HG03066 (cell line): ENCODE results near the gene STXBP6.

Experiments used
- ATAC-seq: cut with Tn5 transposase; IDR thresholded peaks from one replicate; pipeline ENCODE4 v1.9.1; 2021; ENCODE audit warnings: low read depth; ENCODE audit not compliant: unreplicated experiment

Gene STXBP6

DNA sequence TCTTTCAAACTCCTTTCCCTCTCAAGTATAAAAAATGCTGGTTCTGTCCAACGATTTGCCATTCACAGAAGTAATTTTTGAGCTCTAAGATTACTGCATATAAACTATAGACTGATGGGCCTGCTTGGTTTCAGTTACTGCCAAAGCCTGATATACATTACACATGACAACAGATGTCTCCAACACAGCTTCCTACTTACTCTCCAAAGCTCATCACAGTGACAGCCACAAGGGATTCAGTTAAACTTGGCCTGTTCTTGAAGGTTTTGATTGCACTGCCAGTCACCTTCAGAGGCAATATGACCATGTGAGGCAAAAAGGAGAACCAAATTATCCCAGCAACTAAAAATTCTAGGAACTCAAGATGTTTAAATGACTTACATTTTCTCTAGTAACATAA lies 30.1 kb downstream of the STXBP6 start:
- ATAC-seq = no peak

DNA sequence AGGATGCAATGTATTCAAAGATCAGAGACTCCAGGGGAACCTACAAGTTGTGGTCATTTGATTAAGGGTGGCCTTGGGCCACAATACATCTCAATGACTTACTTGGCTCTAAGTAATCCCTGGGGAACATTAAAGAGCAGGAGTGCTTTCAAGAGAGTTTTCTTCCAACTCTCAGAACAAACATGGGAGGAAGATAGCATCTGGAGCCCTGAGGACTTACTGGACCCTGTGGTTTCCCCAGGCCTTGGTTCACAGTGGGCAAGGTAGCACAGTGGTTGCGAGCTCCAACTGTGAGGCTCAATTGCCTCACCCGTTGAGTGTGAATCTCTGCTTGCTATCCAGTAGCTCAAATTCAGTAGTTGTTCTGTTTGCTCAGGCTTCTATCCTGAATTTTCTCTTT lies 32.4 kb downstream of the STXBP6 start:
- ATAC-seq = no peak

DNA sequence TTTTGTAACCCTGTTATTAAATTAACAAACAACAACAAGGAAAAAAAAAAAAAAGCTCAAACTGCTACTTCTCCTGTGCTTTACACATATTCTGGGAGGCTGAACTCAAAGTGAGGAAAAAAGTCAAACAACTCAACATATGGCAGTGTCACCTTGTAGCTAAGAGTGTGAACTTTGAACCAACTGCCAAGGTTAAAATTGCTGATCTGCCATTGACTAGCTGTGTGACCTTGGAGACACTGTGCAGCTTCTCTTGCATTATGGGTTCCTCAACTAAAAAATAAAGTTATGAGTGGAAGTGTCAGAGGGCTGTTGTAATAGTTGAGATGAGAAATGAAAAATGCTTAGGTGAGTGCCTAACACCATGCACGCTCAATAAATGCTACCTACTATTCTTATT lies 34.2 kb downstream of the STXBP6 start:
- no peak for ATAC-seq

DNA sequence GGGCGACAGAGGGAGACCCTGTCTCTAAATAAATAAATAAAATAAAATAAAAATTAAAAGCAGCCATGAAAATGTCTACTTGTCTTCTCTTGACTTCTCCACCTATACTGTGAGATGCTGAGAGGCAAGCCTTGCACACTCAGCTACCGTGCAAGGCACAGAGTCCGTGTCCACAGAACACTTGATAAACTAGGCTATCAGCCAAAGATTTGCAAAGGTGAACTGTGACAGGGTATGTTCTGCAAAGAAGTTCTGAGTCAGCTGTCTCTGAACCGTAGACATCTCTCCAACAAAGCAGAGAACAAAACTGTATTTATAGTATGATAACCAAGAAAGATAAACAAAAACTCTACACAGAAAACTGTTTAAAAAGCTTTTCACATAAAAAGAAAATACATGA lies 35.5 kb downstream of the STXBP6 start:
- no peak for ATAC-seq

DNA sequence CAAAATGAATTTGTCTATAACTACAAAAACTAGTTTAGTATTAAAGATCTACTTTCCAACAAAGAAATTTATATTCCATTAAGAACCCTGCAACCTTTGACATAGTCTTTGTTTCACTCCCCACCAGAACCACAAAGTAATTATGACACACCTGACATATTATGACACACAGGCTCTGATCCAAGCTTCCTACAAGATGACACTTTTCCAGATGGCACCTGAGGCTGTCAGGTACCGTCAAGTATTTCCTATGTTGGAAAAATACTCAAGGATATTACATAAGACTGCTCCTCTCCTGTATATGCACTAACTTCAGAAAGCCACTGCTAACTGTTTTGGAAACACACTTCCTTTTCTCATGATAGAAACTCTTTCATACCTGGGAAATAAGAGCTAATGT lies 38.9 kb downstream of the STXBP6 start:
- ATAC-seq = no peak

DNA sequence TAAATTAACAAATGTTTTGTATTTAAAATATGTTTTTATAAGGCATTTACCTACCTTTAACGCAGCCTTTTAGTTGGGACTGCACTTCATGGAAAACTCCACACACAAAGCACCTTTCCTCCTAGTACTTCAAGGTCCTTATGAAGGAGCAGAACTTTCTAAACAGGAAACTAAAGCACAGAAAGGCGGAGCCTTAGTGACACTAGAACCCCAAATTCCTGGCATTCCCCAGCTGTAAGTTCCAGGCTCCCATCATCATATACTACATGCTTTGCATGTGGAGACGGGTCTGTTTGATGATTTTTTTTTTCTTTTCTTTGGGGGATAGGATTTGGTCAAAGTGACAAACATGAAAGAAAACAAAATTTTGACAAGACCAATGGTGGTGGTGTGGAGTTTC lies 39.5 kb downstream of the STXBP6 start:
- no peak for ATAC-seq

DNA sequence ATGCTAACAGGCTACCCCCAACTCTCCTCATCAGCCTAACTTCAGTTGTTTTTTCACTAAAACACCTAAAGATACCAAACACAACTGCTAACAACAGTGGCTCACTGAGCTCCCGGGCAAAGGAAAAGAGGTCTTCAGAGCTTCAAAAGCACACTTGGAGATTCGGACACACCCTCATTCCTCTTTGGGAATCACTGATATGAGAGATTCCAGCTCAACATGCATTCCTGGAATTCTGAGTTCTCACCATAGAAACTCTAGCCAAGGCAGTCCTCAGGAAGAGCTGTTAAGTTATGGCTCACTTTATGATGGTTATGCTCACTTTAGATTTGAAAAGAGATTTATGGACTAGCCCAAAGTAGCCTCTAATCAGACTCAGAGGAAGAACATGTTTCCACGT lies 40.1 kb downstream of the STXBP6 start:
- no peak for ATAC-seq

DNA sequence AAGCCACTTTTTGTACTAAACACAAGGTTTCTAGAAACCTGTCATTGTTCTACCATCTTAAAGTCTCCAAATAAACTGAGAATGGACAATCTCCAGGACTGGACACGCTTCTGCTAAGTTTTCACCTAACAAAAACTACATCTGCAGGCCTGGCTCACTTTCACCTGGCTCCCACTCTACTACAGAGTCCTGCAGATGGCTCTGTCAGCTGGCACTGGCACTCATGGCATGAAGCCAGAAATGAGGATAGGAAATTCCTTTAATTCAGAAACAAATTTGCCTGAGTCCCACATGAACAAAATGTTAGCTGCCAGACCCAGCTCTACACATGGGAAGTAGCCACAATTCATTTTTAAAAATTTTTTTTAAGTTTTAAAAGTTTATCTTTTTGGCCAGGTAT lies 42.1 kb downstream of the STXBP6 start:
- no peak for ATAC-seq

DNA sequence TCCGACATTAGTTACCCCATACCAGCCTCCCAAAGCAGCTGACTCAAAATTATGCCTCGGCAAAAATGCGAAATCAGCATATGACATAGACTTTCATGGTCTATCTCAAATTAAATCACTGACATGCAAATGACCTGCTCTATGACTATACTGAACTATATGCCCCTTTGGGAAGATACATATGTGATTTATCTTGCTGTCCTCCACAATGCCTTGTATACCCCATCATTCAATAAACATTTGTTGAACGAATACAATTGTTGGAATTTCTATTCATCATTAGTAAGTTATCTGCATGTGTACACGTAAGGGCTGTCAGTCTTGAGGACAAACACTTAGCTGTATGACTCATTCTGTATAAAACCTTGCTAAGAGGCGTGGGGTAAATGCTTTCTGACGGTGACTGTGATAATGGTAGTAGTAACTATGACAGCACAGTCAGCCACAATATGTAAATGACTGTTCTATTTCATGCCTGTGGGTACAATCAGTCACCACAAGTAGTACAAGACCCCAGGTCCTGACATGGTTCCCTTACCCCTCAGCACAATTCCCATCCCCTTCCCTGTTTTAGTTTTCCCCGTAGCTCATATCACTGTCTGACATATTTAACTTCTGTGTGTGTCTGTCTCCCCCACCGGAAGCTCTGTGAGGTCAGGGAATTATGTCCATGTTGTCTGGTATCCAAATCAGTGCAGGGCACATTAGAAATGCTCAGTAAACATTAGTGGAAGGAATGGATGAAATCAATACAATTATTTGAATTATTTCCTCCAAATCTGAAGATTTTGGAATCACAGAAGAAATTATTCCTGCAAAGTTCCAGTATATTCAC lies 42.8 kb downstream of the STXBP6 start:
- ATAC-seq = no peak

DNA sequence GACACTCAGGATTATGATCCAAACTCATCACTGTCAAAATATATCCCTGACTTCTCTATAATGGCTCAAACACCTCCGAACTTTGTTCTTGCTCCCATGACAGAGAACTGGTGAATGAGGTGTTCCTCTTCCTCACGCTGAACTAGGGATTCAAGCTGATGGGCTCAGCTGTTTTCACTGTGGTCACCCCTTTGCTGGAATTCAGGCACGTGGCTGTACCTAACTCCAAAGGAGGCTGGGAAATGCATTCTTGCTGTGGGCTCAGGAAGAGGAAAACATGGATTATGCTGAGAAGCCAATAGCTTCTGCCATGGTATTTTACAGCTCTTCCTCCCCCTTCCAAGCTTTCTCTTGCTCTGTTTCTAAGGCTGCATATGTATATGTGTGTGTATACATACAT lies 43.9 kb downstream of the STXBP6 start:
- no peak for ATAC-seq

DNA sequence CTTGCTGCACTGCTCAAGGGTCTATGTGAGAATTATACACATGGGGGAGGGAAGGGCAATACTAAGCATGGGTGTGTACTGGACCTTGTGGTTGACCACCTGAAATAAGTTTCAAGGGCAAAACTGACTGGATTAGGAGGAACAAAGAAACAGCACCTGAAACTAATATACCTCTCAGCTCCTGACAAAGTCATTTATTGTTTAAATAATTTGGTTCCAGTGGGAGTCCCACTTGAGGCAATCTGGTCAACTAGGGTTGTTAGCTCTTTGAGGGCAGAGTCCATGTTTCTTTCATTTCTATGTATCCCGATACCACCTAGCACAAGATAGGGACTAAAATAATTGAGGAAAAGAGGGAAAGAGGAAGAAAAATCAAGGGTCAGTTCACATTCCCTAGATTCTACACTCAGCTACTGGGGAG lies 45.5 kb downstream of the STXBP6 start:
- ATAC-seq = no peak

DNA sequence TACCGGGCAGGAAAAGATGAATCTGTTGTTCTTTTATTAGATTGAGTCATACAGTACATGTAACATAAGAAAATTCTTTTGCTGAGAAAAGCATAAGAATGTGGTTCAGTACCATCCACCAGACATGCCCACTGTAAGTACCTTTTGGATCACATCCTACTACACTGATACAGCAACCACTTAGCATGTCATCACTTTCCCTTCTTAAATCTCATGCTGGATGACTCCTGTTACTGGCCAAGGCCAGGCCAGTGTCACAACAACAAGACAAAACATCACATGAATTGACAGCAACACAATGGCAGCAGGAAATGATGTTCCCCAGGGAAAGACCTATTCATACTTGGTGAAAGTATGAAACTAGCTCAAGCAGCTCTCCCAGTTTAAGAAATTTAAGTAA lies 46.4 kb downstream of the STXBP6 start:
- no peak for ATAC-seq

DNA sequence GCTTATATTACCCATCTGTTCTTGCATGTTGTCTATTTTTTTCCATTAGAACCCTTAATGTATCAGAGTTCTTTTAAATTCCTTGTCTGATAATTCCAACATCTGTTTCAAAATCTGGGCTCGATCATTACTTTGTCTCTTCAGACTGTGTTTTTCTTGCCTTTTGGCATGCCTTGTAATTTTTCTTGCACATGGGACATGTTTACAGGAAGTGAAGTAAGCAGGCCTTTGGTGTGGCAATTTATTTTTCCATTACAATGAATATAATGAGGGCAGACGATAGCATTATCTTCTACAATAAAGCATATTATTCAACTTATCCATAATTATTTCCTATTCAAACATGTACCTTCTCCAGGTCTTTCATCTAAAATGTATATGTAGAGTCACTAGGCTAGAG lies 48.3 kb downstream of the STXBP6 start:
- no peak for ATAC-seq

DNA sequence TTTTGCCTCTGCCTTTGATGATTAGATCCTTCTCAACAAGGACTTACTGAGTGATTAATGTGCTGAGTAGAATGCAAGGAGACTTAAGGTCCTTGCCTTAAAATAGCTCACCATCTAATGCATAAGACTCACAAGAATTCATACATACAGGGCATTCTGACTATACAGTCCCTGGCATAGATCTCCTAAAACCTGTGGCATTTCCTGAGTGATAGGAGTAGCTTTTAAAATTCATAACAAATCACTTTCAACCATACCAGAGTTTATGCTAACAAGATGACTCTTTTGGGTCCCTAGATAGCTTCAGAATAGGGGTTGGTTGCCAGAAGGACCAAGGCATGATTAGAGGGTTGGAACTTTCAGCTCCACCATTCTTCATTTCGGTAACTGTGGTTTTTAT lies 48.8 kb downstream of the STXBP6 start:
- no peak for ATAC-seq

DNA sequence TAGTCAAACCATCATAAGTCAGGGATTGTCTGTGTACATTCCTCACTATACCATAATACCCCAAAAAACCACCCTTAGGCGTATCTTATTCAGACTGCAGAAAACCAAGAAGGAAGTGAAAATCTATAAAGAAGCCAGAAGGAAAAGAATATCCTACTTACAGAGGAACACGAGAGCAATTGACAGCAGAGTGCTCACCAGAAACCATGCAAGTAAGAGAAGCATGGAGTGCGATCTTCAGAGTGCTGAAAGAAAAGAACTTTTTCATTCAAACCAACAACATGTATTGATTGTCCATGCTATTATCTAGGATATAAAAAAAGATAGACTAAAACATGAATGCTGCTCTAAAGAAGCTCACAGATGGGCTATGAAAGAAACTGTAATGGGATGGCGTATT lies 50.8 kb downstream of the STXBP6 start:
- ATAC-seq = no peak

DNA sequence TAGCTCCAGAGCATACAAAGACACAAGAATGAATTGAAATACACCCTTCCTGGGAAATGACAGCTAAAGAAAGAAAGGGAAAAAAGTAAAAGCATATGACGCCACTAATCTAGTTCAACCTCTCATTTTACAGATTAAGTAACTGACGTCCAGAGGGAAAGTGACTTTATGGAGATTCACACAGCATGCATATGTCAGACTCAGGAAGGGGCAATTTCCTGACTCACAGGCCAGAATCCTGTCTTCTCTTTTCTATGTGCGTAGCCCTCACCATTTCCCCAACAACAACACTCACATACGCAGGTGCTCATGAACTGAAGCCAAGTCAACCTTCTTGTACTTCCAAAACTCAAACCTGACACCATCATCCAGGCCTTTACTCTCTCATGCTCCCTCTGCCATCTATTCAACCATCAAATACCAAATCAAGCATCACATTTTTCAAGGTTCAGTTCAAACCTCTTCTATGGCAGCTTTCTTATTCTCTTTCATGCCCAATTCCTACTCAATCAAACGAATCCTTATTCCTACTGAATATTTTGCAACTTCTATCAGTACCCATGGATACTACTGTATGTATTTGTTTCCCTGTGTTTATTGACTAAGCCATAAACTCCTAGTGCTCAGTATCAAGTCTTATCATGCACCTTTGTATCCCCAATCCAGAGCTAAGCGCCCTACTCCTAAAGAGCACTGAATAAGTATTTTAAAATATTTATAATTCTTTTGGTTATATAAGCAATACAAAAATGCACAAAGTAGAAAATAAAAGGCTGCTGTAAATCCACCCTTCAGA lies 52.8 kb downstream of the STXBP6 start:
- ATAC-seq = no peak

DNA sequence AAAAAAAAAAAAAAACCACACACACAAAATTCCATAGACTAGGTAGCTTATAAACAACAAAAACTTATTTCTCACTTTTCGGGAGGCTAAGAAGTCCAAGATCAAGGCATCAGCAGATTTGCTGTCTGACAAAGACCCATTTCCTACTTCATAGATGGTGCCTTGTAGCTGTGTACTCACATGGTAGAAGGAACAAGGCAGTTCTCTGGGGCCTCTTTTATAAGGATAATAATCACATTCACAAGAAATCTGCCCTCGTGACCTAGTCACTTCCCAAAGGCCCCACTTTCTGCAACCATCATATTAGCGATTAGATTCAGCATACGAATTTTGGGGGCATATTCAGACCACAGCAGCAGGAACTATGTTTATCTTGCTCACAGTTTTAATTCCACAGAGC lies 54.9 kb downstream of the STXBP6 start:
- no peak for ATAC-seq

DNA sequence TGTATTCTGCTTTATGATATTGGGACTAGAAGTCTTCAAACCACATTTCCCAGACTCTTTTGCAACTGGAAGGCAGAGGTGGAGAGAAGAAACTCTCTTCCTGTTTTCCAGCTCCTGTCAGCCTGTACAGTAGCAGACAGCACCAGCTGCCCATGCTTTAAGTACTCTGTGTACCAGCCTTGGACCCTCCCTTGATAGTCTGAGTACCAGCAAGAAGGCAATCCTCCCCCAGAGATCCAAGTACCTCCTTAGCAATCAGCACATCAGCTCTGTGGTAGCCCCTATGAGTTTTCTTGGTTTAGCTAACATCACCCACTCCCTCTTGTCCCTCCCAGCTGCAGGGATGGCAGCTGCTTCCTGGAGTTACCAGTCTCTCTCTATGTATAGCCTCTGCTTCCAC lies 56.3 kb downstream of the STXBP6 start:
- ATAC-seq = no peak

DNA sequence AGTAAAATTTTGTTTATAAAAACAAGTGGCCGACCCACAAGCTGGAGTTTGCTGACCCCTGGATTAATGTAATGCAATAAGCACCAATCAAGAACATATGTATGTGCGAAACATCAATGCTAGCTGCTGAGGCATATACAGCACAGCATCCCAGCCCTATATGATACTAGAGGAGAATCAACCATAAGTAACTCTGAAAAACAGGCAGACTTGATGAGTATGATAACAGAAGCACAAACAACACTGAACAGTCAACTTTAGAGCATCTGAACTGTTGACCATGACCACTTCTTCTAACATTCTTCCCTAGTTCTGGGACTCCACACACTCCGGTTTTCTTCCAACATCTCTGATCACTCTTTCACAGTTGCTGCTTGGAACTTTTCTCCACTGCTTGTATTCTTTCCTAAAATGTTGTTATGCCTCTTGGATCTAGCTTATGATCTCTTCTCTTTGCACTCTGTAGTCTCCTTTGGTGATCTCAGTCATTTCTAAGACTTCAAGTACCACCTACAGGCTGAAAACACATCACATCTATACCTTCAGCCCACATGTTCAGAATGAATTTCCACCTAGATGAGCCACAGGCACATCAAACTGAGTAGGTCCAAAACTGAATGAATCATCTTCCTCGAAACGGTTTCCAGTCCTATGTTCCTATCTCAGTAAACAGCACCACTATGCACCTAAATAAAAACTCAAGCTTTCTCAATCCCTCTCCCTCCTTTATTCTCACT lies 57.2 kb downstream of the STXBP6 start:
- ATAC-seq = no peak

DNA sequence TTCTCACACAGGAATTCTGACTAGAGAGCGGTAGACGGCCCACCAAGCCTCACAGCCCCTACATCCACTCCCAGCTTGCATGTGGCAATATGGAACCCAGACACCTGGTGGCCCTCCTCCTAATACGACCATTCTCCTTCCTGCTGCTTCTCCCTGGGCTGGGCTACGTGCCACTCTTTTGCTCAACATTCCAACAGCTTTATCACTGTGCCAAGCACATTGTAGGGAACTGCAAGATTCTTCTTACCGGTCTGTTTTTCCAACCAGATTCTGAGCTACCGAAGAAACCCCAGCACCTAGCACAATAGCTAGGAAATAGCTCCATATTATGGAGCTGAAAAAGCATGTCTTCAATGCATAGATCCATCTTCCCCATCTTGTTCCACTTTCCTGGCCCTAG lies 58.1 kb downstream of the STXBP6 start:
- no peak for ATAC-seq

DNA sequence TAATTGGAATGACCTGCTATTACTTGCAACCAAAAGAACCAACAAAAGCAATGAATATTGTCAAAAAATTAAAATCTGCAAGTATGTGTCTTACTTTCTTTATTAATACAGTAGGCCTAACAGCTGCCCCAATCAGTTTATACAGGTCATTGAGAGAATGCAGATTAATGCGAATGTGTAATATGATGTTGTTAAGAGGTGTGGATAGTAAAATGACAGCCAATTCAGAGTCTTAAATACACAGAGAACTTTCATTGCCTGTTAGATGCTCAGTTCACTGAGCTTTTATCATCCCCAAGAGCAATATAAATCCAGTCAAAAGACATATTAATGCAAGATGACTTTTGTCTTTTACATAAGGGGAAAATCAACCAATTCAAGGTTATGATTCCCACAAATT lies 58.7 kb downstream of the STXBP6 start:
- no peak for ATAC-seq
